Measurements from ENCODE around the gene RELL2.
"Not testable (repeated sequence)": the region's sequence is repeated elsewhere in the genome, so short reads cannot be mapped to it uniquely, and the experiment has no call there.

The RELL2 gene

DNA sequence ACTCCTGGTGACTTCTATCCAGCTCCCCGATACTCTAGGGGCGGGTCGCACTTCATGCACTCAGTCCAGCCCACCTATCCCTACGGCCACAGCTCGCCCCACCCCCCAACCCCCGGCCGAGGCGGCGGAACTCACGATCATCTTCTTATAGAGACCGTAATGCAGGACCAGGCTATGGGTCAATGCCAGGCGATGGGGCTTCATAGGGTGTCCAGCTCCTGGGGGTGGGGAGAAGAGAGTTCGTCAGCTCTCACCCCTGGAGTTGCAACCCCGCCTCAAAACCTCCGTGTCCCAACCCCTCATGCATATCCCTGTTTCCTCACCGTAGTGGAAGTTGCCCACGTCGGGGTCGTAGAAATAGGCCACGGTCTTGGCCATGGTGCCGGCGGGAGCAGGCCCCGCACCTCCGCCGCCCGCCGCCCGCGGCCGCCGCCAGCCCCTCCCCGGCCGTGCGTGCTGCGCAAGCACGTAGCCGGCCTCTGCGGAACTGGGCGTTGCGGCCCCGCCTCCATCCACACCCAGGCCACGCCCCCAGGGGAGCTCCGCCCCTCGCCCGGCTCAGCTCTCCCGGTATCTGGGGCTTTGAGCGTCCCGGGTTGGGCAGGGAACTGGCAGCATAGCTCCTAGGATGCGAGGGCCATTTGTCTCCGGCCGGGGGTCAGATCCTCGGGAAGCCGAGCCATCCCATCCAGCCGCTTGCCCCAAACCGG is at the start of gene RELL2, which contains the start of gene HDAC3:
RELL2 (plus strand) TSS at position 585 of the 710 bp plus-strand sequence. CDS start 1,229 bp downstream, outside the sequence.
HDAC3 (minus strand) TSS at position 437 of the 710 bp plus-strand sequence; CDS start at position 378, 59 bp downstream.
- peak; percentile 95 for DNase-seq

GRCh38 chr5:141590127-141590526 is 46.7 kb upstream of the RELL2 start:
- no peak for DNase-seq

DNA sequence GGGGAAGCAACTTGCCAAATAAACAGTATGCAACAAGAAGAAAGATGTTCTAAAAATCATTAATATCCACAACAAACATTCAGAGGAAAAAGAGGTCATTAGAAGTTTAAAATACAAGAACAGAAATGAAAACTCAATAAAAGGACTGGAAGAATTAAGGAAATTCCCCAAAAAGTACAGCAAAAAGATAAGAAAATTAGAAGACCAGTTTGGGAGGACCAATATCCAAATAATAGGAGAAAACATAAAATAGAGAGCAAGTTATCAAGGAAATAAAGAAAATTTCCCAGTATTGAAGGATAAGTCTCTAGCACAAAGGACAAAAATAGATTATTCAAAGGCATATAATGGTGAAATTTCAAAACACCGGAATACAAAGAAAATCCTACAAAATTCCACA is 39.9 kb upstream of the RELL2 start:
- no peak for DNase-seq

DNA sequence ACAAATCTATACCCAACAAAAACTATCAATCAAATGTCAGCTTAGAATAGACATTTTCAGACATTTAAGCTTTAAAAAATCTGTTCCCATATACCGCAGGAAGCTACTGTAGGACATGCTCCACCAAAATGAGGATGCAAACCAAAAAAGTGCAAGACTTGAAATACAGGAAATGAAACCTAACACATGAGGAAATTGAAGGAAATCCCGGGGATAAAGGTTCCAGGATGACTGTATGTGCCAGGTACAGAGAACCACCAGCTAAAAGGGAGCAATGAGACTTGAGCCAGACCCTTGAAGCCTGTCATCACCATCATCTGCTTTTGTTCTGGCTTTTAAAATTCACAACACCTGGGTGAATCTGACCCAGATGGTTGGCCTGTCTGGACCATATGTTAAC is 39.4 kb upstream of the RELL2 start:
- DNase-seq = no peak

- no peak for DNase-seq
Observed at GRCh38 chr5:141597814-141598213, 39.0 kb upstream of the RELL2 start.

DNA sequence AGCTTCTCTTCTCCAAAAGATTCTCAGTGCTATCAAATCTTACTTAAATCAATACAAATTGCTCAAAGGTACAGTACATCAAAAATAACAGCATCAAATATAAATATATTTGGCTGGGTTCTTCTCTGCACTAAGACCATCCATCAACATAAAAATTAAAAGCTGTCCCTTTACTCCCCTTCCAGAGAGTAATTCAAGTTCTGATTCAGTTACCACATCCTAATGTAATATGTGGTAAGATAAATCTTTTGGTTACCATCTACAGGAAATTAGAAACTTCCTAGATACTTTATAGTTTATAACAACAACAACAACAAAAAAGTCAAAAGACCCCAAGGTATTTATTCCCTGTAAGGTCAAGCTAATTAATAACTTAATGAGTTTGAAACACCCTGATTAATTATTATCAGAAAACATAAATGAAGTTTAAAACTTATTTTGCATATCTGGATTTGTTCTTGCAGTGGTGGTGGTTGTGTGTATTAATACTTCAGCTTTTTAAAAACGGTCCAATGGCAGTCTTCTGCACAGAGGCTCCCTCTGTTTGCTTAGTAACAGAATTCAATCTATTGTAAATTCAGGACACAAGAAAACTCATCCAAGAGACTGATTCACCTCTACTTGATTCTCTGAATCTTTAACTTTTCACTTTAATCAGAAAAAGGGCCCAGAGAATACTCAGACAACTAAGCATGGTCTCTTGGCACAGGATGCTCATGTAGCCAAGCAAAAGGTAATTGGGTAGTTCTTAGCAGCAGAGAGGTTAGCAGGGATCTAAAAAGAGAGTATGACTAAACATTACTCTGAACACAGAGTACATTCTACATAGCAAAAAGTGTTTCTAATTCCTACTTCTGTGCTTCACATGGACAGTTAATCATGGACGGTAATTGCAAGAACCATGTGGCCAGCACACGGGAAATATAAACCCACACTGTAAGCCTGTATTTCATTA is 38.1 kb upstream of the RELL2 start:
- no peak for DNase-seq

- no peak for DNase-seq
Observed at GRCh38 chr5:141602606-141603005, 34.2 kb upstream of the RELL2 start.

- no peak for DNase-seq
Observed at GRCh38 chr5:141603923-141604717, 32.7 kb upstream of the RELL2 start.

DNA sequence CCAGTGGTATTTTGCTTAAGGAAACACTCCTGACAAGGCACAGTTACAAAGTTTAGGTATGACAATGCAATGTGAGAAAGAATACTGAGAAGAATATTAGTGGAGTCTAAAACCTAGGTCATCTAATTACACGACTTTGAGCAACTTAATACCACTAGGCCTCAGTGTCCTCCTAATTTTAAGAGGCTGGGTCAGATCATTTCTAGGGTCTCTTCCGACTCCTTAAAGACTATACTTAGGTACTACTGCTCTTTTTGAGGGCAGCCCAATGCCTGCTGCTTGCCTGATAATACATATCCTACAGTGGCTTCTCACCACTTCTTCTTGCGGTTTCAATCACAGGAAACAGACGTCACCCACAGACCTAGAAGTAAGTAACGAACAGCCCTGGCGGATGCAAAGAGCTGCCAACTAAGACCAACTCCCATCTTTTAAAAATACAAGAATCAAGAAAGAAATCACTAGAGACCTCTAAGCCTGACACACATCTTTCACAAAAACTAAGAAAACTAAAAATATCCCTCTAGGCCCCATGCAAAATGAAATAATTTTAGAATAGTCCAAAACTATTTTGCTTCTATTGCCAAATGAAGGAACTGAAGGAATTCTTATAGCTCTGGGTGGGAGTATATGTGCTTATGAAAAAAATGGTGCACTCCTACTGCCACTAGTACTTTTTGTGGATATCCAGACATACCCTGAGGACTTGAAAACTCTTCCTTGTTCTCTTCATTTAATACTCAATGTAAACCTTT is 31.1 kb upstream of the RELL2 start:
- DNase-seq = peak; percentile 66

GRCh38 chr5:141608046-141608445 is 28.8 kb upstream of the RELL2 start:
- DNase-seq = no peak

DNA sequence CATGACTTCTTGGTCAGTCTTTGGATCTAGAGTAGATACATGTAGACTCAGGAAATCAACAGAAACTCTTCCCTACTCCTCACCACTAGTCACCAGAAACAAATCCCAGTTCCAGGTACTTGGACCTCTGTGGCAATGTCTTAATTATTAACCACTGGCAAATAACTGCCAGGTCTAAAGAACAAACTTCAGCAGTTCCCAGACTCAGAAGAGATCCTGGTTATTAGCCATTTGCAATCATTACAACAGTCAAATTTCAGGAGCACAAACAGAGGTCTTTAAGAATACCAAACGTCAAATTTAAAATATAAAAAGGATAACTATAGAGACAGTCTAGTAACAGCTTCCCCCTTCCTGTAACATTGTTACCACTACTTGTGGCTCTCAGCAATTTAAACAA is 28.2 kb upstream of the RELL2 start:
- no peak for DNase-seq

GRCh38 chr5:141609044-141609443 is 27.8 kb upstream of the RELL2 start:
- no peak for DNase-seq

DNA sequence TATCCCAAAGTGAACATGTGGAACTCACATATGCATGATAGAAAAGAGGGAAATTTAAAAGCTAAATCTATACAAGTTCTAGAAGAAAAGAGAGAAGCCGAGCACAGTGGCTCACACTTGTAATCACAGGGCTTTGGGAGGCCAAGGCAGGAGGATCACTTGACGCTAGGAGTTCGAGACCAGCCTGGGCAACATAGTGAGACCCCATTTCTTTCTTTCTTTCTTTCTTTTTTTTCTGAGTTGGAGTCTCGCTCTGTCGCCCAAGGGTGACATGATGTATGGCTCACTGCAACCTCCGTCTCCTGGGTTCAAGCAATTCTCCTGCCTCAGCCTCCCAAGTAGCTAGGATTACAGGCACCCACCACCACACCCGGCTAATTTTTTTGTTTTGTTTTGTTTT is 26.9 kb upstream of the RELL2 start:
- DNase-seq = not testable (repeated sequence)

GRCh38 chr5:141611289-141611688 is 25.5 kb upstream of the RELL2 start:
- no peak for DNase-seq

- DNase-seq = no peak
Observed at GRCh38 chr5:141613344-141613743, 23.5 kb upstream of the RELL2 start.

- DNase-seq = peak; percentile 18
Observed at GRCh38 chr5:141615991-141616720, 20.6 kb upstream of the RELL2 start.

DNA sequence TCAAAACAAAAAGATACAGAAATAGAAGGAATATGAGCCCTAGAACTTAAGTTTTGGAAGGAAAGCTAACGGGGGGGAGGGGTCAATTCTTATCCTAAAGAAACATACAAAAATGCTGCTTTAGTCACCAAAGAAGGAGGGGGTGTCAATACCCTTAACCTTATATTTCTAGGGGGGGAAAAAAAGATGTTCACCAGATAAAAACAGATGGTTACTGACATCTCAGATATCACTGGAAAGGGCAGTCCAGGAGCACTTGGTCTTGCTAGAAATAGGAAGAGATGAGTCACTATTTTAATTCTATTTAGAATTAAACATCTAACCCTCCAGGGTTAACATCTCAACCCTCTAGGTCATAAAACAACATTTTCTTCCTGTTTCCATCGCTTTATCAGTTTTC is 19.7 kb upstream of the RELL2 start:
- no peak for DNase-seq

DNA sequence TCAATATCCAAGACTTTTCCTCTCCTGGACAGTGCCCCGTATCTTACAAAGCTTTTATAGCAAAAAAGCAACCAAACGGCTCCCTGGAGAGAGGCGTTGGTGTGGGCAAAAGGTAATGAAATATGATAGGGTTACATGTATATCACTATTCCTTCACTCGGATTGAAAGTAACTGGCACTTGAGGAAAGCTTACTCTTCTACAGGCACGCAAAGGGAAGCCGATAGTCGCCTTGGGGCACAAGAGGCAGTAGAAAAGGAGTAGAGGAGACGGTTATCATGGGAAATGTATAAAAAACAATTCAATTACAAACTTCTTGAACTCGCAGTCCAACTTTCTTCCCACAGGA is 19.1 kb upstream of the RELL2 start:
- no peak for DNase-seq

DNA sequence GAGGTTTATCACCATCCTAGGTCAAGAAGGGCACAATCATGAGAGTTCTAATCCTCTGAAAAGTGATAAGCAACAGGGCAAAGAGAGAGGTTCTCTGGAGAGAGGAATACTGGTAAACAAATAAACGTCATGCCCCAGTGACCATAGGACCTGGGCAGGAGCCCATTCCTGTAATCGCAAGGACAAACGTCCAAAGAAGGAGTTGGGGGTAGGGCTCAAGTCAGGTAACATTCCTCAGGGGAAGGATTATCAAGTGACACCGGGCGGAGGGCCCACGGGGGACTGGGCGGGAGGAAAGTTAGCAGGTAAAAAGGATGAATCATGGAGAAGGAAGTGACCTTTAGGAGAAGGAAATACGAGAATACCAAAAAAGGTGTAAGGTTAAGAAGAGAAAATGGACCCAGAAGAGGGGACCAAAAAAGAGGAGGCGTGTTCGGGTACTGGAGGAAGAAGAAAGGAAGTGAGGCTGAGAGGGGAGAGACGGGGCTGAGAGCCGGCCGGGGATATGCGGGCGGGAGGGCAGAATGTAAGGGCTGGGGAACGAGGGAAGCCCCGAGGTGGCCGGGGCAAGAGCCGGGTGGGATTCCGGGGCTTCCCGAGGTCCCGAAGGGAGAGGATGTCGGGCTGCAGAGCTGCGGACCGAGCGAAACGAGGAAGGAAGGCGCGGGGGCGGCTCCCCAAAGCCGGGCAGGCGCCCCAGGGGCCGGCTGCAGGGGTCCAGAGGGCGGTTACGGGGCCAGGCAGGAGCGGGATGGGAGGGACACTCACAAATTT is 18.6 kb upstream of the RELL2 start:
- DNase-seq = peak; percentile 65

GRCh38 chr5:141618804-141619554 is 17.8 kb upstream of the RELL2 start, which contains the start of gene DIAPH1:
Gene DIAPH1, minus strand, starts transcription at chr5:141619000. Its CDS starts 86 bp downstream, at chr5:141618914.
- DNase-seq = peak; percentile 99

All from activated naive CD4-positive, alpha-beta T cell treated with Interleukin-2 at 50 U/mL for 16 hours (primary cell).